GM23338 (cell line): ENCODE results near the gene WIPI1. TPM values are rescaled to one million over a fixed set of nuclear protein-coding genes. Genes with fewer than 3 reads are reported as not detected.

Experiments used
- ATAC-seq: fragments of 200-7000 bp; cut with Tn5 transposase; 3 replicates; pipeline ENCODE4 v1.9.1; 2020
- DNase-seq: peaks from one replicate; pipeline ENCODE4 v3.0.0-alpha.2; 2015; ENCODE audit warnings: low spot score
- H2AFZ ChIP-seq: fragments of 200-600 bp; sonication (generic); 2 replicates; pipeline ENCODE4 v1.8.0; 2016; ENCODE audit warnings: antibody characterized with exemption, mild to moderate bottlenecking, moderate library complexity
- H3F3A ChIP-seq: fragments of 200-600 bp; sonication (generic); replicated peaks from 2 replicates; pipeline ENCODE4 v1.8.0; 2017; ENCODE audit warnings: antibody characterized with exemption, mixed run types, low read depth
- H3K27ac ChIP-seq: fragments of 200-600 bp; sonication (generic); 2 replicates; pipeline ENCODE4 v1.6.1; 2016; ENCODE audit warnings: low read depth
- H3K27me3 ChIP-seq: fragments of 200-600 bp; sonication (generic); 2 replicates; pipeline ENCODE4 v1.8.0; 2016; ENCODE audit warnings: mild to moderate bottlenecking, mixed run types, moderate library complexity; ENCODE audit not compliant: insufficient read depth
- H3K36me3 ChIP-seq: fragments of 200-600 bp; sonication (generic); 2 replicates; pipeline ENCODE4 v1.8.0; 2016; ENCODE audit warnings: mild to moderate bottlenecking; ENCODE audit not compliant: insufficient read depth
- H3K4me1 ChIP-seq: fragments of 200-600 bp; sonication (generic); 2 replicates; pipeline ENCODE4 v1.8.0; 2016; ENCODE audit warnings: mild to moderate bottlenecking, moderate library complexity; ENCODE audit not compliant: insufficient read depth
- H3K4me2 ChIP-seq: fragments of 200-600 bp; sonication (generic); 2 replicates; pipeline ENCODE4 v1.7.1; 2017; ENCODE audit warnings: mixed run types
- H3K4me3 ChIP-seq: fragments of 200-600 bp; sonication (generic); 2 replicates; pipeline ENCODE4 v1.6.1; 2016; ENCODE audit warnings: mixed run types
- H3K79me2 ChIP-seq: fragments of 200-600 bp; sonication (generic); replicated peaks from 2 replicates; pipeline ENCODE4 v1.8.0; 2017; ENCODE audit warnings: mild to moderate bottlenecking; ENCODE audit not compliant: insufficient read depth
- H3K9me2 ChIP-seq: fragments of 200-600 bp; sonication (generic); 2 replicates; pipeline ENCODE4 v1.8.0; 2017; ENCODE audit not compliant: insufficient read depth
- H4K20me1 ChIP-seq: fragments of 200-600 bp; sonication (generic); replicated peaks from 2 replicates; pipeline ENCODE4 v1.8.0; 2017; ENCODE audit warnings: mild to moderate bottlenecking; ENCODE audit not compliant: insufficient read depth
- H3K27ac Mint-ChIP-seq: 2 replicates; pipeline ENCODE4 v1.8.0; 2020; ENCODE audit warnings: inconsistent platforms, mild to moderate bottlenecking, moderate library complexity, mixed read lengths
- H3K27me3 Mint-ChIP-seq: 3 replicates; pipeline ENCODE4 v1.8.0; 2022; ENCODE audit warnings: low read depth, mild to moderate bottlenecking, moderate library complexity, mixed read lengths, inconsistent platforms; ENCODE audit not compliant: insufficient read depth, poor library complexity
- H3K36me3 Mint-ChIP-seq: 3 replicates; pipeline ENCODE4 v1.8.0; 2021; ENCODE audit warnings: low read depth, mild to moderate bottlenecking, inconsistent platforms, moderate library complexity, mixed read lengths
- H3K4me1 Mint-ChIP-seq: 3 replicates; pipeline ENCODE4 v1.8.0; 2020; ENCODE audit warnings: mild to moderate bottlenecking, inconsistent platforms, mixed read lengths
- H3K4me3 Mint-ChIP-seq: 3 replicates; pipeline ENCODE4 v1.8.0; 2021; ENCODE audit warnings: moderate library complexity, mild to moderate bottlenecking, inconsistent platforms, mixed read lengths
- H3K9me3 Mint-ChIP-seq: 3 replicates; pipeline ENCODE4 v1.8.0; 2020; ENCODE audit warnings: moderate library complexity, mild to moderate bottlenecking, inconsistent platforms, mixed read lengths
- CREB1 ChIP-seq: fragments of 250-450 bp; sonication (Bioruptor Pico); IDR thresholded peaks from 2 replicates; pipeline ENCODE4 v1.5.0; 2020; ENCODE audit warnings: low read depth, mild to moderate bottlenecking, moderate library complexity
- EZH2 ChIP-seq: fragments of 200-600 bp; sonication (generic); IDR thresholded peaks from one replicate; pipeline ENCODE4 v1.8.0; 2017; ENCODE audit warnings: antibody characterized with exemption, mild to moderate bottlenecking, low read depth; ENCODE audit not compliant: unreplicated experiment
- POLR2AphosphoS5 ChIP-seq: IDR thresholded peaks from 2 replicates; pipeline ENCODE4 v1.6.1; 2016; ENCODE audit warnings: antibody characterized with exemption, low read depth
- ZNF331 ChIP-seq: fragments of 250-450 bp; sonication (Bioruptor Pico); IDR thresholded peaks from 2 replicates; pipeline ENCODE4 v1.5.0; 2020; ENCODE audit warnings: low read depth, mild to moderate bottlenecking, moderate library complexity
- polyA plus RNA-seq: library from polyadenylated mRNA; unstranded; fragments of >200 nt; fragmentation: Nextera tagmentation; extraction: Ambion mirVana; gene quantifications from 2 replicates; pipeline ENCODE4 v1.2.1, GENCODE V29; 2016
- total RNA-seq: library from RNA; depleted of rRNA; stranded (reverse); fragments of >200 nt; shearing (Covaris generic); gene quantifications from 2 replicates; pipeline ENCODE4 v1.2.3, GENCODE V29; 2014
- TF ChIP-seq, protein P1 (sequence below): IDR thresholded peaks from 2 replicates; pipeline ENCODE4 v1.6.1; 2016; ENCODE audit warnings: antibody characterized with exemption
- TF ChIP-seq, protein P2 (sequence below): fragments of 250-450 bp; sonication (Bioruptor Pico); IDR thresholded peaks from 2 replicates; pipeline ENCODE4 v1.5.0; 2020; ENCODE audit warnings: mild to moderate bottlenecking, moderate library complexity
- TF ChIP-seq, protein P3 (sequence below): IDR thresholded peaks from one replicate; pipeline ENCODE4 v1.6.1; 2018; ENCODE audit warnings: antibody characterized with exemption; ENCODE audit not compliant: unreplicated experiment
- TF ChIP-seq, protein P4 (sequence below), 2 experiments: fragments of 200-600 bp in 1 of 2; sonication (generic) in 1 of 2; conservative IDR thresholded peaks; 2 replicates each; pipeline versions ENCODE4 v1.5.1 to v1.6.1; 2016 to 2017; ENCODE audit warnings: antibody characterized with exemption in 2 of 2, low read depth in 2 of 2, mild to moderate bottlenecking in 2 of 2, moderate library complexity in 1 of 2

Gene WIPI1
- total and polyA plus RNA-seq, 2 experiments from 2014 or later, result 24.1 to 29.3 TPM

DNA sequence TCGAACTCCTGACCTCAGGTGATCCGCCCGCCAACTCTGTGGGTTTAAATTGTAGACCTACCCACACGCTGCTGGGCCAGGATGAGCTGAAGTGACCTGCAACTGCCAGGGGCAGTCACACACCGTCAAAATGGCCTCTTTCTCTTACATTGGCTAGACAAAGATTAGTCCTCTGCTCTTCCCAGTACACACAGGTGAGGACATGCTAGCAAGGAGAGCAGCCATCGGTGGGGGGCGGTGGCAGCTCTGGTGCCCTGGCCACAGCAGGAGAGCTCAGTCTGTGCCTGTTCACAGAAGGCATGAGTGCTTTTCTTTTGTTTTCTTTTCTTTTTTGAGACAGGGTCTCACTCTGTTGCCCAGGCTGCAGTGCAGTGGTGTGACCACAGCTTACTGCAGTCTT is 29.7 kb downstream of the WIPI1 start (continued):
- TF ChIP-seq, protein P1, sequence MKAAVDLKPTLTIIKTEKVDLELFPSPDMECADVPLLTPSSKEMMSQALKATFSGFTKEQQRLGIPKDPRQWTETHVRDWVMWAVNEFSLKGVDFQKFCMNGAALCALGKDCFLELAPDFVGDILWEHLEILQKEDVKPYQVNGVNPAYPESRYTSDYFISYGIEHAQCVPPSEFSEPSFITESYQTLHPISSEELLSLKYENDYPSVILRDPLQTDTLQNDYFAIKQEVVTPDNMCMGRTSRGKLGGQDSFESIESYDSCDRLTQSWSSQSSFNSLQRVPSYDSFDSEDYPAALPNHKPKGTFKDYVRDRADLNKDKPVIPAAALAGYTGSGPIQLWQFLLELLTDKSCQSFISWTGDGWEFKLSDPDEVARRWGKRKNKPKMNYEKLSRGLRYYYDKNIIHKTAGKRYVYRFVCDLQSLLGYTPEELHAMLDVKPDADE, result no peak
- no peak for TF ChIP-seq EZH2
- TF ChIP-seq POLR2AphosphoS5, result no peak
- no peak for TF ChIP-seq ZNF331 (CRISPR knock-in tag)
- TF ChIP-seq, protein P2, sequence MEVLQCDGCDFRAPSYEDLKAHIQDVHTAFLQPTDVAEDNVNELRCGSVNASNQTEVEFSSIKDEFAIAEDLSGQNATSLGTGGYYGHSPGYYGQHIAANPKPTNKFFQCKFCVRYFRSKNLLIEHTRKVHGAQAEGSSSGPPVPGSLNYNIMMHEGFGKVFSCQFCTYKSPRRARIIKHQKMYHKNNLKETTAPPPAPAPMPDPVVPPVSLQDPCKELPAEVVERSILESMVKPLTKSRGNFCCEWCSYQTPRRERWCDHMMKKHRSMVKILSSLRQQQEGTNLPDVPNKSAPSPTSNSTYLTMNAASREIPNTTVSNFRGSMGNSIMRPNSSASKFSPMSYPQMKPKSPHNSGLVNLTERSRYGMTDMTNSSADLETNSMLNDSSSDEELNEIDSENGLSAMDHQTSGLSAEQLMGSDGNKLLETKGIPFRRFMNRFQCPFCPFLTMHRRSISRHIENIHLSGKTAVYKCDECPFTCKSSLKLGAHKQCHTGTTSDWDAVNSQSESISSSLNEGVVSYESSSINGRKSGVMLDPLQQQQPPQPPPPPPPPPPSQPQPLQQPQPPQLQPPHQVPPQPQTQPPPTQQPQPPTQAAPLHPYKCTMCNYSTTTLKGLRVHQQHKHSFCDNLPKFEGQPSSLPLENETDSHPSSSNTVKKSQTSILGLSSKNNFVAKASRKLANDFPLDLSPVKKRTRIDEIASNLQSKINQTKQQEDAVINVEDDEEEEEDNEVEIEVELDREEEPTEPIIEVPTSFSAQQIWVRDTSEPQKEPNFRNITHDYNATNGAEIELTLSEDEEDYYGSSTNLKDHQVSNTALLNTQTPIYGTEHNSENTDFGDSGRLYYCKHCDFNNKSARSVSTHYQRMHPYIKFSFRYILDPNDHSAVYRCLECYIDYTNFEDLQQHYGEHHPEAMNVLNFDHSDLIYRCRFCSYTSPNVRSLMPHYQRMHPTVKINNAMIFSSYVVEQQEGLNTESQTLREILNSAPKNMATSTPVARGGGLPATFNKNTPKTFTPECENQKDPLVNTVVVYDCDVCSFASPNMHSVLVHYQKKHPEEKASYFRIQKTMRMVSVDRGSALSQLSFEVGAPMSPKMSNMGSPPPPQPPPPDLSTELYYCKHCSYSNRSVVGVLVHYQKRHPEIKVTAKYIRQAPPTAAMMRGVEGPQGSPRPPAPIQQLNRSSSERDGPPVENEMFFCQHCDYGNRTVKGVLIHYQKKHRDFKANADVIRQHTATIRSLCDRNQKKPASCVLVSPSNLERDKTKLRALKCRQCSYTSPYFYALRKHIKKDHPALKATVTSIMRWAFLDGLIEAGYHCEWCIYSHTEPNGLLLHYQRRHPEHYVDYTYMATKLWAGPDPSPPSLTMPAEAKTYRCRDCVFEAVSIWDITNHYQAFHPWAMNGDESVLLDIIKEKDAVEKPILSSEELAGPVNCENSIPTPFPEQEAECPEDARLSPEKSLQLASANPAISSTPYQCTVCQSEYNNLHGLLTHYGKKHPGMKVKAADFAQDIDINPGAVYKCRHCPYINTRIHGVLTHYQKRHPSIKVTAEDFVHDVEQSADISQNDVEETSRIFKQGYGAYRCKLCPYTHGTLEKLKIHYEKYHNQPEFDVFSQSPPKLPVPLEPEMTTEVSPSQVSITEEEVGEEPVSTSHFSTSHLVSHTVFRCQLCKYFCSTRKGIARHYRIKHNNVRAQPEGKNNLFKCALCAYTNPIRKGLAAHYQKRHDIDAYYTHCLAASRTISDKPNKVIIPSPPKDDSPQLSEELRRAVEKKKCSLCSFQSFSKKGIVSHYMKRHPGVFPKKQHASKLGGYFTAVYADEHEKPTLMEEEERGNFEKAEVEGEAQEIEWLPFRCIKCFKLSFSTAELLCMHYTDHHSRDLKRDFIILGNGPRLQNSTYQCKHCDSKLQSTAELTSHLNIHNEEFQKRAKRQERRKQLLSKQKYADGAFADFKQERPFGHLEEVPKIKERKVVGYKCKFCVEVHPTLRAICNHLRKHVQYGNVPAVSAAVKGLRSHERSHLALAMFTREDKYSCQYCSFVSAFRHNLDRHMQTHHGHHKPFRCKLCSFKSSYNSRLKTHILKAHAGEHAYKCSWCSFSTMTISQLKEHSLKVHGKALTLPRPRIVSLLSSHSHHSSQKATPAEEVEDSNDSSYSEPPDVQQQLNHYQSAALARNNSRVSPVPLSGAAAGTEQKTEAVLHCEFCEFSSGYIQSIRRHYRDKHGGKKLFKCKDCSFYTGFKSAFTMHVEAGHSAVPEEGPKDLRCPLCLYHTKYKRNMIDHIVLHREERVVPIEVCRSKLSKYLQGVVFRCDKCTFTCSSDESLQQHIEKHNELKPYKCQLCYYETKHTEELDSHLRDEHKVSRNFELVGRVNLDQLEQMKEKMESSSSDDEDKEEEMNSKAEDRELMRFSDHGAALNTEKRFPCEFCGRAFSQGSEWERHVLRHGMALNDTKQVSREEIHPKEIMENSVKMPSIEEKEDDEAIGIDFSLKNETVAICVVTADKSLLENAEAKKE (CRISPR knock-in tag), result no peak

DNA sequence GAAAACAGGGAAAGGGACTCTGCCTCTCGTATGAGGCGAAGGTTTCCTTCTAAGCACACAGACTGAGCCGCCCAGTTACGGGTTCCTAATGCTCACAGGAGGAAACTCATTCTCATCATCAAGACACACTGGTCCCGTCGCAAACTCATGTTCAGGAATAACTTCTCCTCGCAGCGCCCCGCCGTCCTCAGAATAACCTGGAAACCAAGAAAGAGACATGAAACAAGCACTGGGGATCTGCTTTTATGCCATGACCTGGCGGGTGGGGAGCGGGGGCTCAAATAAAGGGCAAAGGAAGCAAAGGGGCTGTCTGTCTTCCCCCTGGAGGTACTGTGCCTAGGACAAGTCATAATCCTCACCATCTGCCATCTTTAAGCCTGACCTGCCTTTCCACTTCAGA is 31.3 kb downstream of the WIPI1 start:
- Mint-ChIP-seq H3K27ac (0 out of 2 replicates have a peak overlapping the region, but pooled peaks have one; percentile 1), H3K4me3 (no peak overlapping the region), H3K36me3 (peaks cover 19% of the 10 kb centered on the region), H3K9me3 (no peaks in the 10 kb centered on the region), H3K27me3 (peaks cover 5% of the 10 kb centered on the region), H3K4me1 (peaks cover 14% of the 10 kb centered on the region)
- DNase-seq (no peak), ATAC-seq (no peak)
- no peaks in the 10 kb centered on the region for H4K20me1 ChIP-seq
- H2AFZ ChIP-seq, result no peak overlapping the region
- no peaks in the 10 kb centered on the region for H3K79me2 ChIP-seq
- peaks cover 13% of the 10 kb centered on the region for H3K4me1 ChIP-seq
- H3K36me3 ChIP-seq, result no peaks in the 10 kb centered on the region
- H3K27ac ChIP-seq, result no peak overlapping the region
- no peaks in the 10 kb centered on the region for H3K27me3 ChIP-seq
- no peaks in the 10 kb centered on the region for H3K9me2 ChIP-seq
- no peaks in the 10 kb centered on the region for H3F3A ChIP-seq
- H3K4me2 ChIP-seq, result no peak overlapping the region
- H3K4me3 ChIP-seq, result no peak overlapping the region
- no peak for TF ChIP-seq ZNF331 (CRISPR knock-in tag)
- TF ChIP-seq, protein P3, sequence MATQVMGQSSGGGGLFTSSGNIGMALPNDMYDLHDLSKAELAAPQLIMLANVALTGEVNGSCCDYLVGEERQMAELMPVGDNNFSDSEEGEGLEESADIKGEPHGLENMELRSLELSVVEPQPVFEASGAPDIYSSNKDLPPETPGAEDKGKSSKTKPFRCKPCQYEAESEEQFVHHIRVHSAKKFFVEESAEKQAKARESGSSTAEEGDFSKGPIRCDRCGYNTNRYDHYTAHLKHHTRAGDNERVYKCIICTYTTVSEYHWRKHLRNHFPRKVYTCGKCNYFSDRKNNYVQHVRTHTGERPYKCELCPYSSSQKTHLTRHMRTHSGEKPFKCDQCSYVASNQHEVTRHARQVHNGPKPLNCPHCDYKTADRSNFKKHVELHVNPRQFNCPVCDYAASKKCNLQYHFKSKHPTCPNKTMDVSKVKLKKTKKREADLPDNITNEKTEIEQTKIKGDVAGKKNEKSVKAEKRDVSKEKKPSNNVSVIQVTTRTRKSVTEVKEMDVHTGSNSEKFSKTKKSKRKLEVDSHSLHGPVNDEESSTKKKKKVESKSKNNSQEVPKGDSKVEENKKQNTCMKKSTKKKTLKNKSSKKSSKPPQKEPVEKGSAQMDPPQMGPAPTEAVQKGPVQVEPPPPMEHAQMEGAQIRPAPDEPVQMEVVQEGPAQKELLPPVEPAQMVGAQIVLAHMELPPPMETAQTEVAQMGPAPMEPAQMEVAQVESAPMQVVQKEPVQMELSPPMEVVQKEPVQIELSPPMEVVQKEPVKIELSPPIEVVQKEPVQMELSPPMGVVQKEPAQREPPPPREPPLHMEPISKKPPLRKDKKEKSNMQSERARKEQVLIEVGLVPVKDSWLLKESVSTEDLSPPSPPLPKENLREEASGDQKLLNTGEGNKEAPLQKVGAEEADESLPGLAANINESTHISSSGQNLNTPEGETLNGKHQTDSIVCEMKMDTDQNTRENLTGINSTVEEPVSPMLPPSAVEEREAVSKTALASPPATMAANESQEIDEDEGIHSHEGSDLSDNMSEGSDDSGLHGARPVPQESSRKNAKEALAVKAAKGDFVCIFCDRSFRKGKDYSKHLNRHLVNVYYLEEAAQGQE, result no peak
- no peak for TF ChIP-seq CREB1 (CRISPR knock-in tag)
- TF ChIP-seq, protein P4, sequence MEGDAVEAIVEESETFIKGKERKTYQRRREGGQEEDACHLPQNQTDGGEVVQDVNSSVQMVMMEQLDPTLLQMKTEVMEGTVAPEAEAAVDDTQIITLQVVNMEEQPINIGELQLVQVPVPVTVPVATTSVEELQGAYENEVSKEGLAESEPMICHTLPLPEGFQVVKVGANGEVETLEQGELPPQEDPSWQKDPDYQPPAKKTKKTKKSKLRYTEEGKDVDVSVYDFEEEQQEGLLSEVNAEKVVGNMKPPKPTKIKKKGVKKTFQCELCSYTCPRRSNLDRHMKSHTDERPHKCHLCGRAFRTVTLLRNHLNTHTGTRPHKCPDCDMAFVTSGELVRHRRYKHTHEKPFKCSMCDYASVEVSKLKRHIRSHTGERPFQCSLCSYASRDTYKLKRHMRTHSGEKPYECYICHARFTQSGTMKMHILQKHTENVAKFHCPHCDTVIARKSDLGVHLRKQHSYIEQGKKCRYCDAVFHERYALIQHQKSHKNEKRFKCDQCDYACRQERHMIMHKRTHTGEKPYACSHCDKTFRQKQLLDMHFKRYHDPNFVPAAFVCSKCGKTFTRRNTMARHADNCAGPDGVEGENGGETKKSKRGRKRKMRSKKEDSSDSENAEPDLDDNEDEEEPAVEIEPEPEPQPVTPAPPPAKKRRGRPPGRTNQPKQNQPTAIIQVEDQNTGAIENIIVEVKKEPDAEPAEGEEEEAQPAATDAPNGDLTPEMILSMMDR (conservative IDR thresholded peaks at IDR 0.05; ENCODE audit: low read depth in 2 of 2), result no peak
